ENCODE measurements around the gene BBOX1. TPM values are rescaled to one million over a fixed set of nuclear protein-coding genes. Genes with fewer than 3 reads are reported as not detected.

Gene BBOX1
- total RNA-seq, 4 donors from 2014 or later: 0.55 TPM; not detected in 3

DNA sequence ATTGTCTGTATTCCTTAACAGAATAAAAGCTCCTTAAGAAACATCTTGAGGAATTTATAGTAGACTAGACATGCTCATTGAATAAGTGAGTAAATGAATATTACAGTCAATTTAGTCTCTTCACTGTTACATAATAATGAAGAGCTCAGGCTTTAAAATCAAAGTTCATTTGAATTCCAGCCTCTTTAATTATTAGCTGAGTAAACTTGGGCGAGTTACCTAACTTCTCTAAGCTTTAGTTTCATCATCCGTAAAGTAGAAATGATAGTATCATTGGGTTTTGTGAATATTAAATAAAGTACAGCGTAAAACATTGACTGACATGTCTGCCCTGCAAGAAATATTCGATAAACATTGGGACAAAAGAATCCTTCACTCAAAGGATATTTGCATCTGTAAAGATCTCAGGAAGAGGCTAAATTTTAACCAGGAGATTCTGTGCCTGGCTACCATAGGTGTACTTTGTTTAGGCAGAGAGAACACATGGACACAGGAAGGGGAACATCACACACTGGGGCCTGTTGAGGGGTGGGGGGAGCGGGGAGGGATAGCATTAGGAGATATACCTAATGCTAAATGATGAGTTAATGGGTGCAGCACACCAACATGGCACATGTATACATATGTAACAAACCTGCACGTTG is 15.2 kb upstream of the BBOX1 start:
- H3K4me1 ChIP-seq: no peaks in the 10 kb centered on the region
- no peaks in the 10 kb centered on the region for H3K27me3 ChIP-seq
- no peak for TF ChIP-seq POLR2A (IDR thresholded peaks at IDR 0.05)
- TF ChIP-seq, protein P1, sequence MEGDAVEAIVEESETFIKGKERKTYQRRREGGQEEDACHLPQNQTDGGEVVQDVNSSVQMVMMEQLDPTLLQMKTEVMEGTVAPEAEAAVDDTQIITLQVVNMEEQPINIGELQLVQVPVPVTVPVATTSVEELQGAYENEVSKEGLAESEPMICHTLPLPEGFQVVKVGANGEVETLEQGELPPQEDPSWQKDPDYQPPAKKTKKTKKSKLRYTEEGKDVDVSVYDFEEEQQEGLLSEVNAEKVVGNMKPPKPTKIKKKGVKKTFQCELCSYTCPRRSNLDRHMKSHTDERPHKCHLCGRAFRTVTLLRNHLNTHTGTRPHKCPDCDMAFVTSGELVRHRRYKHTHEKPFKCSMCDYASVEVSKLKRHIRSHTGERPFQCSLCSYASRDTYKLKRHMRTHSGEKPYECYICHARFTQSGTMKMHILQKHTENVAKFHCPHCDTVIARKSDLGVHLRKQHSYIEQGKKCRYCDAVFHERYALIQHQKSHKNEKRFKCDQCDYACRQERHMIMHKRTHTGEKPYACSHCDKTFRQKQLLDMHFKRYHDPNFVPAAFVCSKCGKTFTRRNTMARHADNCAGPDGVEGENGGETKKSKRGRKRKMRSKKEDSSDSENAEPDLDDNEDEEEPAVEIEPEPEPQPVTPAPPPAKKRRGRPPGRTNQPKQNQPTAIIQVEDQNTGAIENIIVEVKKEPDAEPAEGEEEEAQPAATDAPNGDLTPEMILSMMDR (IDR thresholded peaks at IDR 0.05): no peak
- H3K4me3 ChIP-seq: no peak overlapping the region
- H3K27ac ChIP-seq: no peak overlapping the region
- DNase-seq: no peak
- H3K9me3 ChIP-seq: no peaks in the 10 kb centered on the region
- intact Hi-C loops (cut with DNase I; ENCODE audit: low total_unique reads): no loop called here
- H3K36me3 ChIP-seq: no peaks in the 10 kb centered on the region

DNA sequence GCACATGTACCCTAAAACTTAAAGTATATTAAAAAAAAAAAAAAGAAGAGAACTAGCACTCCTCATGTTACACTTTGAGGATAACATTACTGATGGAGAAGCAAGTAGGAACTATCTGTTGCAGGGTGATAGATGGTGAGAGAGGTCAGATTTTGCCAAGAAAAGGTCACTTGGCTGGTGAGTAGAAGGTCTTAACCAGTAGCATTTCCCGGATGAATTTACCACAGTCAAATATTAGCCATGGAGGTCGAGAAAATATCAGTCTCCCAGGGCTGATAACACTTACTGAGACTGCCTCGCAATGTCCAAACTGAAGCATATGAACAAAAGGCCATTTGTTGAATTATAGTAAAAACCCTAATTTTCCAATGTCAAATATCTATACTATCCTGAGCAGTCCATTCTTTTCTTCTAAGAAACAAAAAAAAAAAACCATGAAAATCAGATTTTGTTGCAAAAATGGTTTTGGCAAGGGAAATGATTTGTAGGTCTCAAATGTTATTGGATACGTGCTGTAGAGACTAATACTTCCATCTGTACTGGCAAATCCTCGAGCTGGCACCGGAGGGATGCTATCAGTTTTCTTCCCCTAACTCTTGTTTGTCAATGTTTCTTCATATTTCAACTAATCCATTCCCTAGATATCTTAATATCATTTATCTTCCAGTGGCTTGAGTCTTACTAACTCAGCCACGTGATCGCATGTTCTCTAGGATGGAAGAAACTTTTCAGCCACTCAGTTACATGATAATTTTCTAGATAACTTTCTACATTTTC is 14.5 kb upstream of the BBOX1 start:
- no peak overlapping the region for H3K27ac ChIP-seq
- no peaks in the 10 kb centered on the region for H3K9me3 ChIP-seq
- no peaks in the 10 kb centered on the region for H3K4me1 ChIP-seq
- no peak for DNase-seq
- no peak overlapping the region for H3K4me3 ChIP-seq
- H3K36me3 ChIP-seq: no peaks in the 10 kb centered on the region
- H3K27me3 ChIP-seq: no peaks in the 10 kb centered on the region
- intact Hi-C loops (cut with DNase I; ENCODE audit: low total_unique reads): no loop called here
- TF ChIP-seq POLR2A (IDR thresholded peaks at IDR 0.05): no peak
- TF ChIP-seq, protein P1 (IDR thresholded peaks at IDR 0.05): no peak

DNA sequence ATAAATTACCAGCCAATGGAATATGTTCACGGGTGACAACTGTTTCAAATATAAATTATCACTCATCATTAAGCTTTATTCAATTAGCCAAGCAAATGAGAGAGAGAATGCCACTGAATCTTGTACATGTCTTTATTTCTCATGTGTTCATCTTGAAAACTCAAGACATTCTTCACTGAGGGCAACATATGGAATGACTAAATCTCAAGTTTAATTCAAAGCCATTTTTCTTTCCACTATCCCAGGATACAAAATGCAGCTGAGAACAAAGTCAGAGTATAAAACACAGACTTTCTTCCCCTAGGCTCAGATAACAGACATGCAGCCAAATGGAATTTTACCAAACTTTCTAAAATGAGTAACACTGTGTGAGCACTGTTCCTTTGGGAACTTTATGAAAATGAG is 12.1 kb upstream of the BBOX1 start:
- intact Hi-C loops (cut with DNase I; ENCODE audit: low total_unique reads): no loop called here
- Histone ChIP-seq H3K4me1 (no peaks in the 10 kb centered on the region), H3K4me3 (no peak overlapping the region), H3K27ac (peak overlapping the region; percentile 0 to 14), H3K36me3 (no peaks in the 10 kb centered on the region), H3K9me3 (no peaks in the 10 kb centered on the region), H3K27me3 (no peaks in the 10 kb centered on the region)
- no peak for TF ChIP-seq POLR2A (IDR thresholded peaks at IDR 0.05)
- TF ChIP-seq, protein P1 (IDR thresholded peaks at IDR 0.05): no peak
- no peak for DNase-seq

- Histone ChIP-seq H3K27ac (no peak overlapping the region), H3K4me3 (no peak overlapping the region), H3K36me3 (no peaks in the 10 kb centered on the region), H3K27me3 (no peaks in the 10 kb centered on the region), H3K9me3 (no peaks in the 10 kb centered on the region), H3K4me1 (no peaks in the 10 kb centered on the region)
- no peak for DNase-seq
- no peak for TF ChIP-seq POLR2A (IDR thresholded peaks at IDR 0.05)
- TF ChIP-seq, protein P1 (IDR thresholded peaks at IDR 0.05): no peak
- intact Hi-C loops (cut with DNase I; ENCODE audit: low total_unique reads): no loop called here
Measured at GRCh38 chr11:27029966-27030365, 10.6 kb upstream of the BBOX1 start.

DNA sequence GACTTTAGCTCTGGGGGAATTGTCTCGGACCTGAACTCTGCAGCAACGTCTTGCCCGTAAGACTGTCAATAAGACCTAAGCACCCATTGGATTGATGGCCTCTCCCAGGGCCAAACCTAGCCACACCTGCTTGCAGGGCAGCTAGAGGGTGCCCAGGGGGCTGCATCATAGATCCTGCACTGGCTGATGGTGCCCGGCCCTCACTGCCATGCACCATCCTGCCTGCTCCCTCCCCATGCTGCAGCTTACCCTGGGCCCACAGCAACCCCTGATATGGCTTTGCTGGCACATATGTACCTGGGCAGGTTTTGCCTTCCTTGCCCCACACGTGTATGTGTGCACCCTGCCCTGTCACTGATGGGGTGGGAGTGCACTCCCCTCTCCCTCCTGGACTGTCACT is 8.9 kb upstream of the BBOX1 start:
- H3K27ac ChIP-seq: no peak overlapping the region
- no peaks in the 10 kb centered on the region for H3K9me3 ChIP-seq
- no peaks in the 10 kb centered on the region for H3K27me3 ChIP-seq
- DNase-seq: no peak
- H3K36me3 ChIP-seq: no peaks in the 10 kb centered on the region
- TF ChIP-seq, protein P1 (IDR thresholded peaks at IDR 0.05): no peak
- TF ChIP-seq POLR2A (IDR thresholded peaks at IDR 0.05): no peak
- no peak overlapping the region for H3K4me3 ChIP-seq
- intact Hi-C loops (cut with DNase I; ENCODE audit: low total_unique reads): no loop called here
- H3K4me1 ChIP-seq: no peaks in the 10 kb centered on the region
